Hepatocyte (in vitro differentiated cells): ENCODE data around the gene KPNA5. TPM values are rescaled to one million over a fixed set of nuclear protein-coding genes. Genes with fewer than 3 reads are reported as not detected.

Experiments used
- DNase-seq: peaks from one replicate; pipeline ENCODE4 v3.0.0-alpha.2; 2016; ENCODE audit warnings: low spot score
- H2AFZ ChIP-seq: fragments of 200-600 bp; sonication (generic); 2 replicates; pipeline ENCODE4 v1.6.0; 2016; ENCODE audit warnings: antibody characterized with exemption, mild to moderate bottlenecking
- H3K27ac ChIP-seq: fragments of 200-600 bp; sonication (generic); 2 replicates; pipeline ENCODE4 v1.5.1; 2016; ENCODE audit warnings: mild to moderate bottlenecking
- H3K27me3 ChIP-seq: fragments of 200-600 bp; sonication (generic); 2 replicates; pipeline ENCODE4 v1.6.1; 2016
- H3K36me3 ChIP-seq: fragments of 200-600 bp; sonication (generic); replicated peaks from 2 replicates; pipeline ENCODE4 v1.5.1; 2016; ENCODE audit warnings: low read depth; ENCODE audit not compliant: insufficient read depth
- H3K4me1 ChIP-seq: fragments of 200-600 bp; sonication (generic); 2 replicates; pipeline ENCODE4 v1.5.1; 2016; ENCODE audit warnings: mild to moderate bottlenecking, moderate library complexity; ENCODE audit not compliant: insufficient read depth
- H3K4me2 ChIP-seq: fragments of 200-600 bp; sonication (generic); 2 replicates; pipeline ENCODE4 v1.6.0; 2016
- H3K4me3 ChIP-seq: fragments of 200-600 bp; sonication (generic); 2 replicates; pipeline ENCODE4 v1.5.1; 2016; ENCODE audit warnings: mild to moderate bottlenecking
- H3K79me2 ChIP-seq: fragments of 200-600 bp; sonication (generic); 2 replicates; pipeline ENCODE4 v1.6.0; 2017; ENCODE audit warnings: mild to moderate bottlenecking
- H3K9me2 ChIP-seq: fragments of 200-600 bp; sonication (generic); replicated peaks from 2 replicates; pipeline ENCODE4 v1.6.0; 2017; ENCODE audit warnings: mild to moderate bottlenecking; ENCODE audit not compliant: insufficient read depth
- H3K9me3 ChIP-seq: fragments of 200-600 bp; sonication (generic); 2 replicates; pipeline ENCODE4 v1.5.1; 2016; ENCODE audit warnings: low read depth, mild to moderate bottlenecking
- H4K20me1 ChIP-seq: fragments of 200-600 bp; sonication (generic); 2 replicates; pipeline ENCODE4 v1.6.0; 2016; ENCODE audit warnings: mild to moderate bottlenecking; ENCODE audit not compliant: insufficient read depth, poor library complexity, severe bottlenecking
- CTCF ChIP-seq: fragments of 200-600 bp; sonication (generic); IDR thresholded peaks from 2 replicates; pipeline ENCODE4 v1.5.1; 2016; ENCODE audit warnings: antibody characterized with exemption, mild to moderate bottlenecking; ENCODE audit not compliant: poor library complexity
- EZH2 ChIP-seq: fragments of 200-600 bp; sonication (generic); IDR thresholded peaks from 2 replicates; pipeline ENCODE4 v1.6.1; 2016; ENCODE audit warnings: antibody characterized with exemption, mild to moderate bottlenecking, borderline replicate concordance
- EZH2phosphoT487 ChIP-seq: fragments of 200-600 bp; sonication (generic); IDR thresholded peaks from one replicate; pipeline ENCODE4 v1.6.1; 2018; ENCODE audit warnings: antibody characterized with exemption, mild to moderate bottlenecking, low read depth, moderate library complexity; ENCODE audit not compliant: unreplicated experiment, severe bottlenecking
- WGBS: methylation state at CpG from one replicate; pipeline ENCODE4 v1.1.6; 2016; ENCODE audit warnings: low lambda C conversion rate; ENCODE audit errors: missing lambda C conversion rate; 5-methylcytosine and 5-hydroxymethylcytosine counted together
- polyA plus RNA-seq: library from polyadenylated mRNA; unstranded; fragments of >200 nt; fragmentation: Nextera tagmentation; extraction: Ambion mirVana; gene quantifications from 2 replicates; pipeline ENCODE4 v1.2.1, GENCODE V29; 2016
- total RNA-seq: library from RNA; depleted of rRNA; stranded (reverse); fragments of >200 nt; gene quantifications from 2 replicates; pipeline ENCODE4 v1.2.3, GENCODE V29; 2014

Gene KPNA5
- total and polyA plus RNA-seq, 2 experiments from 2014 or later, result 5.4 to 20.5 TPM

GRCh38 chr6:116666869-116667268, 14.1 kb upstream of the KPNA5 start:
- H3K36me3 ChIP-seq, result no peaks in the 10 kb centered on the region
- WGBS, result 96% methylated on average over 1 of the region's 1 CpG
- no peak overlapping the region for H3K27ac ChIP-seq
- no peaks in the 10 kb centered on the region for H3K9me2 ChIP-seq
- no peaks in the 10 kb centered on the region for H3K27me3 ChIP-seq
- H3K4me3 ChIP-seq, result peak overlapping the region; percentile 98
- TF ChIP-seq EZH2phosphoT487 (no peak), EZH2 (no peak), CTCF (no peak)
- H3K4me2 ChIP-seq, result peak overlapping the region; percentile 76
- peaks cover 22% of the 10 kb centered on the region for H3K4me1 ChIP-seq
- DNase-seq, result no peak
- no peak overlapping the region for H2AFZ ChIP-seq
- no peaks in the 10 kb centered on the region for H3K9me3 ChIP-seq
- H3K79me2 ChIP-seq, result peaks cover 65% of the 10 kb centered on the region
- no peaks in the 10 kb centered on the region for H4K20me1 ChIP-seq

- no peaks in the 10 kb centered on the region for H3K36me3 ChIP-seq
- peaks cover 22% of the 10 kb centered on the region for H3K4me1 ChIP-seq
- H3K4me3 ChIP-seq, result peak overlapping the region; percentile 98
- DNase-seq, result no peak
- H3K9me3 ChIP-seq, result no peaks in the 10 kb centered on the region
- 39% methylated on average over 3 of the region's 3 CpGs for WGBS
- no peaks in the 10 kb centered on the region for H4K20me1 ChIP-seq
- H3K27ac ChIP-seq, result peak overlapping the region; percentile 94
- H3K79me2 ChIP-seq, result peaks cover 58% of the 10 kb centered on the region
- TF ChIP-seq EZH2phosphoT487 (no peak), EZH2 (no peak), CTCF (no peak)
- peak overlapping the region; percentile 76 for H3K4me2 ChIP-seq
- H3K9me2 ChIP-seq, result no peaks in the 10 kb centered on the region
- peak overlapping the region; percentile 99 for H2AFZ ChIP-seq
- no peaks in the 10 kb centered on the region for H3K27me3 ChIP-seq
These were observed 13.4 kb upstream of the KPNA5 start for GRCh38 chr6:116667623-116668022.

- Histone ChIP-seq H4K20me1 (no peaks in the 10 kb centered on the region), H3K27ac (no peak overlapping the region), H3K4me3 (no peak overlapping the region), H3K4me2 (no peak overlapping the region), H3K27me3 (no peaks in the 10 kb centered on the region), H3K79me2 (peaks cover 11% of the 10 kb centered on the region), H2AFZ (no peak overlapping the region), H3K4me1 (peaks cover 4% of the 10 kb centered on the region), H3K9me2 (no peaks in the 10 kb centered on the region), H3K9me3 (no peaks in the 10 kb centered on the region), H3K36me3 (no peaks in the 10 kb centered on the region)
- 94% methylated on average over 4 of the region's 4 CpGs for WGBS
- TF ChIP-seq EZH2phosphoT487 (no peak), EZH2 (no peak), CTCF (no peak)
- DNase-seq, result no peak
These were observed 8.7 kb upstream of the KPNA5 start for GRCh38 chr6:116672306-116672705.

GRCh38 chr6:116676021-116676420, 5.0 kb upstream of the KPNA5 start:
- Histone ChIP-seq H3K27ac (no peak overlapping the region), H3K27me3 (no peaks in the 10 kb centered on the region), H3K4me2 (no peak overlapping the region), H3K36me3 (no peaks in the 10 kb centered on the region), H2AFZ (no peak overlapping the region), H3K79me2 (no peaks in the 10 kb centered on the region), H3K9me2 (no peaks in the 10 kb centered on the region), H3K4me3 (no peak overlapping the region), H3K9me3 (no peaks in the 10 kb centered on the region), H4K20me1 (no peaks in the 10 kb centered on the region), H3K4me1 (no peaks in the 10 kb centered on the region)
- no peak for DNase-seq
- TF ChIP-seq EZH2phosphoT487, result no peak
- no peak for TF ChIP-seq EZH2
- no peak for TF ChIP-seq CTCF
- 77% methylated on average over 1 of the region's 1 CpG for WGBS
